DMS53 treated with DMSO at 0.1 percent for 48 hours (cell line): ENCODE measurements around the gene FGF6.
A peak's percentile ranks its signal among the peaks of the same experiment; 100 is the strongest.
"Not testable (repeated sequence)": the region's sequence is repeated elsewhere in the genome, so short reads cannot be mapped to it uniquely, and the experiment has no call there.

ENCODE experiments used
- DNase-seq: peaks from one replicate; lab custom pipeline; 2025; ENCODE audit not compliant: unreplicated experiment; lab: John Stamatoyannopoulos, UW

The FGF6 gene, protein sequence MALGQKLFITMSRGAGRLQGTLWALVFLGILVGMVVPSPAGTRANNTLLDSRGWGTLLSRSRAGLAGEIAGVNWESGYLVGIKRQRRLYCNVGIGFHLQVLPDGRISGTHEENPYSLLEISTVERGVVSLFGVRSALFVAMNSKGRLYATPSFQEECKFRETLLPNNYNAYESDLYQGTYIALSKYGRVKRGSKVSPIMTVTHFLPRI

DNA sequence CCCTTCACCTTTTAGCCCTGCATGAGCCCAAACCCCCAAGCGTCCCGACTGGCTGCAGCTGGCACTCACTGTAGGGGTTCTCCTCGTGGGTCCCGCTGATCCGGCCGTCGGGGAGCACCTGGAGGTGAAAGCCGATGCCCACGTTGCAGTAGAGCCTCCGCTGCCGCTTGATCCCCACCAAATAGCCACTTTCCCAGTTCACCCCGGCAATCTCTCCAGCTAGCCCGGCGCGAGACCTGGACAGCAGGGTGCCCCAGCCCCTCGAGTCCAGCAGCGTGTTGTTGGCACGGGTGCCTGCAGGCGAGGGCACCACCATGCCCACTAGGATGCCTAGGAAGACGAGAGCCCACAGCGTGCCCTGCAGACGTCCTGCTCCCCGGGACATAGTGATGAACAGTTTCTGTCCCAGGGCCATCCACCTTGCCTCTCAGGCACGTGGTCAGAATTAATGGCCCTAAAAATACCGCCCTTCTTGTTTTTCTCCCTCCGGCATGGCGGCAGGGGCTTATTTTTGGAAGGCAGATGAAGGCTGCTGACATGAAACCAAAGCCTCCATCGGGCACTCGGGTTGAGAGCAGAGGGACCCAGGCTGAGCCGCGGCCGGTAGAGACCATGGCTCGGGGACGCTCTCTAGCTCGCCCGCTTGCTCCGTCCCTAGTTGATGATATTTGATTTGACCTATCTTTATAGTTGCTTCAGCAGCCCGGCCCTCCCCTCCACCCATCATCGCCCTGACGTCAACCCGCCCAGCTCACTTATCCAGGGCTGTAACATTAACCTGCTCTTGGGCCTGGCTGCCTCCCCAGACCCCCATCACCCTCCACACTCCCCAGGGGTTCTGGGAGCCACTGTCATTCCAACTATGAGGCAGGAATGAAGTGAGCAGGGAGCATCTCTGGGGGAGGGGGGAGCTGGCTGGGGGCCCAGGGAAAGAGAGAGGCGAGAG, at the start of gene FGF6:
TSS of gene FGF6 (minus strand) at position 660 of the 946 bp plus-strand sequence. CDS start at position 415, 245 bp downstream.
- no peak for DNase-seq

DNA sequence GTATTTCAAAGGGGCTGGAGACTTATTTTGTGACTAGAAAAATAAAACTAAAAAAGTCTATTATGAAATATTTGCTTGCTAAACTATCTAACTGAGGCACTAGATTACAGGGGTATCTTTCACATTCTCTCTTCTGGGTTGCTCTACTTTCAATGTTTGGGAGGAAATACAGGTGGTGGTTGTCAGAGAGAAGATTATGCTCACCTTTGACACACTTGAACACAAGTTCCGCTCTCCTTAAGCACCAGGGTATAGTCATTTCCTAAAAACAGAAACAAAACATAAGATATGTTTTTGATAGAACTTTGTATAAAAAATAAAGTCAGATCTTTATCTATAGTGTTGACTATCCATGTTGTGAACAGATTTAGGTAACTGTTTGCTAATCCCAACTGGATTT, 45.4 kb upstream of the FGF6 start:
- DNase-seq = no peak

DNA sequence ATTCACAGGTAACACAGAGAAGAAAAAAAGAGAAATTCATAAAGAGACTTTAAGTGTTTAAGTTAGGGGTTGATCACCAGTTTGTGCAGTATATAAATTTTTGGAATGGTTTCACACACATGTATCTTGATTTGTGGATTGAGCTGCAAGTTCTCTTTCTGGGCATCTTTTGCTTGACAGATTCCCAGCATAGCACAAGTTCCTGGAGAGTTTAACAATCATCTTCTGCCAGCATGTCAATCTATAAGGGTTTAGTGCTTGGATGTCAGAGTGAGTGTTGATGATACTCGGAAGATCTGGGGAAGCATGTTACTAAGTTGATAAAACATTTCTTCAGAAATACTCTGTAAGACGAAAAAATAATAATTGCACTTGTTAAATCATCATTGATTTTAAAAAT, 43.9 kb upstream of the FGF6 start:
- DNase-seq = no peak

DNA sequence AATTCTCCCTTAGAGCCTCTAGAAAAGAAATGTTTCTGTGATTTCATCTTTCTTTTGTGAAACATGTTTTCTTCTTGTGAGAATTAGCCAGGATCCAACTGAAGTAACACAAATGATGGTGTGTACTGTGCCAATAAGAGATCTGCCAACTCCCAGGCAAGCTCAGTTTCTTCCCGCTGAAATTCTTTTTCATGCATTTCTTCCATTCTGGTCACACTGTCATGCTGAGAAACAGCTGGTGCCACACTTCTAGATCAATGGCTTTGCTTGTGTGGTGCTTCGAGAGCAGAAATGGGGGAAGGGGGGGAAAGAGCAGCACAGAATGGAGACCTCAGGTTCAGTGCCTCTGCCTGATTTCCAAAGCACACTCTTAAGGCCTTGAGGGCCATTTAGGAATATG, 41.4 kb upstream of the FGF6 start:
- no peak for DNase-seq

DNA sequence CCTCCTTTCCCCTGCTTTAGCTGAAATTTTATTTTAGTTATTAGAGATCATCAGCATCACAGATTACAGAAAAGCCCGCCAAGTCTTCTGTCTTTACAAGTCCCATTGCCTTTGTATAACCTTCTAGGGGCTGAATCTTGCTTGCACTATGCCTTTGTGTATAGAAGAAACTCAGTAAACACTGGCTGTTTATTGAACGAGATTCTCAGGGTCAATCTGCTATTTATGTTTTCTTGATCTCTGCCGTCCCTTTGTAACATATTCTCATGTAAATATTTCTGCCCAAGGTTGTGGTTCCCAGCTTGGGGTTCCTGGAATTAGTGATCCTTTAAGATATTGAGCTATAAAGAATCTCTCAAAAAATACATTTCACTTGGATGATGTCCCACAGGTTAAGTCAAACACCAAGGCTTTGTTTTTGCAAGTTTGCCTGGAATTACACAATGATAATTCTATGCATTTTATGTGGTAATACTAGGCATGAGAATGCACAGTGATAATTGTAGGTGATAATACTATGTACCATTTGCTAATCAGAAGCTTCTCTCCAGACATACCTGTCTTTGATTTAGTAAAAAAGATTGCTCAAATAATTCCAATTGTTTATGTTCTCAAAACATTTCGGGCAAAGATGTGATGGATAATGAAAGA, 40.6 kb upstream of the FGF6 start:
- peak; percentile 91 for DNase-seq

DNA sequence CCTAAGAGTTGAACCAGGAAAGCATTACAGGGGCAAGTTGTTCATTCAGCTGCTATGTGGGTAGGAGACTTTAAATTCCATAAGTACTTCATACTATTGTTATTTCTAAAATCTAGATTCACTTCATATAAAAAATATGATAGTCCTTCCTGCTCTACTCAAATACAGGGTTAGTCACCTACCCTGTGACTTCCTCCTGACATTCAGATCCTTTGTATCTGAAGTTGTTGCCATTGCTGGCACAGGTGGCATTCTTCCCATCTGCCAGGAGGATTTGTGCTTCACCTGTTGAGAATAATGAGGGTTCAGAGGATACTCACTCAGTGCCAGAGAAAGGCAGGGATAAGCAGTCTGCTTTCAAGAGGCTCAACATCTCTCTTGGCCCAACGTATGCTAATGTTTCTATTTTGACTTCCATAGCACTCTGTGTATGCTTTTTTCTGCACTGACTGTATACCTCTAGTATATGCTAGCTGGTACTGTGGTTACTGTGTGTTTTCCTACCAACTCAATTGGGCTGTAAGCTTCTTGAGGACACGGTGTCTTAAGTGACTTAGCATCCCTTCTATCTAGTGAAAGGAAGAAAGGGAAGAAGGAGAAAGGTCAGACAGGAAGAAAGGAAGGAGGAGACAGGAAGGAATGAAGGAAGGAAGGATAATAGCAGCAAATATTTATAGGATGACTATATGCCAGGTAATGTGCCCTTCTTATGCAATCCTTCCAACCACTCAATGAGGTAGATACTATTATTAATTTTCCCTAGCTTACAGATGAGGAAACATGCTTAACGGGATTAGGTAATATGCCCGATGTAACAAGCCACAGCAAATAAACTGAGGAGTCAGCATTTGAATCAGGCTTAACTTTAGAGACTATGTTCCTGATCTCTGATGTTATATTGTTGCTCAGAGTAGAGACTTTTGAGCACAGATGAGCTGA, 38.5 kb upstream of the FGF6 start:
- DNase-seq = peak; percentile 100

DNA sequence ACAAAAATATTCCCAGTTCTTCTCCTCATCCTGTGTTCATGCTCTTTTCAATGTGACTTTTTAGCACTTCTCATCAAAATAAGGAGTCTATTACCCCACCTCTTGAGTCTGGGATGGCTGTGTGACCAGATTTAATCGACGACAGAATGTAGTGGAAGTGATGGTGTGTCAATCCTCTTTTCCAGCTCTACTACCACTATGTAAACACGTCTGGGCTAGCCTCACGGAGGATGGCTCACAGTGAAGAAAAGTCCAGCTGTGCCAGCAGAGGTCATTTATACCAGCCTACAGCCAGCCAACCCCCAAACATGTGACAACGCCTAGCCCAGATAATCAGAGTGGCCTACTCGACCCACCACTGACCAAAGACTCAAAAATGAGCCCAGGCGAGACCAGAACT, 37.3 kb upstream of the FGF6 start:
- no peak for DNase-seq

DNA sequence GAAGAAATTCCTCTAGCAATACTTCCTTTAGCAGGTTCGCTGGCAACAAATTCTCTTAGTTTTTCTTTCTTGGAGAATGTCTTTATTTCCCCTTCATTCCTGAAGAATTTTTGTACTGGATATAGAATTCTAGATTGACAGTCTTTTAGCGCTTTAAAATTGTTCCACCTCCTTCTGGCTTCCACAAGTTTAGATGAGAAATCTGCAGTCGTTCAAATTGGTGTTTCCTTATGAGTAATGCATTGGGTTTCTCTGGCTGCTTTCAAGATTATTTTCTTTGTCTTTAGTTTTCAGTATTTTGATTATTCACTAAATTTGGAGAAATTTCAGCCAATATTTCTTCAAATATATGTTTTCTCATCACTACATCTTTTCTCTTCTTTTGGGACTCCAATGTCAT, 33.3 kb upstream of the FGF6 start:
- peak; percentile 77 for DNase-seq

DNA sequence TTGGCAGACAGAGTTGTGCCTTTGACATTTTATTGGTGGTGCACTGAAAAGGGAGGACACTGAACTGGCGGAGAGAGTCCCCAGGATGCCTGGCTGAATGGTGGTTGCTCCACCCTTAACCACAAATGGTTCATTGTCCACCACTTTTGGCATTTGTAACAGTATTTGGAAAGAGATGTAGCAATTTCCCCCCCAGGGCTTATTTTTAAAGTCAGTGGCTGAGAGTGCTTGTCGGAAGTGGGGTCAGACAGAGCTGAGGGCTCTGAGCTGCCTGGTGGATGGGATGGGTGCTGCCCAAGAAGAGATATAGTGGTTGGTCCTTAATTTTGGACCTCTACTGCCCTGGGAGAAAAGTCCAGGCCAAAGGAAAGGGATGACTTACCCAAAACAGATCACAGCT, 31.5 kb upstream of the FGF6 start:
- no peak for DNase-seq

DNA sequence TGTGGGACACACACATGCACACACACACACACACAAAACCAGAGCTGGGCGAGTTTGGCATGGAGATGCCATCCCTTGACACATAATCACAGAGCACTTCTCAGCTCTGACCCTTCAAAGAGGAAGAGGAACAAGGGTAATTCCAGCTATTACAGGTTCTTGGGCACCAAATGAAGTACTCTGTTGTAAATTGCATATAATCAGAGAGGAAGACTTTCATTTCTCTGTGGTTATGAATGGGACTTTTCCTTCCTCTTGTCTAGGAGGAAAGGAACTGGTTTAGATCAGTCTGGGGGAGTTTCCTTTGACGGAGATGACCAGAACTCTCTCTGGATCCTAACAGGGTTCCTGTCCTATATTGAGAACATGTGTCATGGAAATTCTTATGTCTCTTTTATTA, 26.4 kb upstream of the FGF6 start:
- DNase-seq = no peak

DNA sequence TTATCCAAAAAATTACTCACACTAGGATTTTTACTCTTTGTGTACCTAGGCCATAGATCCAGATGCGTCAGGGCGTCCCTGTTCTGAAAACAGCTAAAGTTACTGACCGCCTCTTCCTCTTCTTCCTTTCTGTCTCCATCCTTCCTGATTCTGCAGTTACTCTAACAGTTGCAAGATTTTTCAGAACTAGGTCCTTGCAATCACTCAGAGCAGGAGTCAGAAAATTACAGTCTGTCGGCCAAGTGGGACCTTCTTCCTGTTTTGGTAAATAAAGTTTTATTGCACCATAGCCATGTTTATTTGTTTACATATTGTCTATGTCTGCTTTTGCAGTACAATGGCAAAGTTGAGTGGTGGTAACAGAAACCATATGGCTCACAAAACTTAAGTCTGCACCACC, 25.6 kb upstream of the FGF6 start:
- DNase-seq = no peak

DNA sequence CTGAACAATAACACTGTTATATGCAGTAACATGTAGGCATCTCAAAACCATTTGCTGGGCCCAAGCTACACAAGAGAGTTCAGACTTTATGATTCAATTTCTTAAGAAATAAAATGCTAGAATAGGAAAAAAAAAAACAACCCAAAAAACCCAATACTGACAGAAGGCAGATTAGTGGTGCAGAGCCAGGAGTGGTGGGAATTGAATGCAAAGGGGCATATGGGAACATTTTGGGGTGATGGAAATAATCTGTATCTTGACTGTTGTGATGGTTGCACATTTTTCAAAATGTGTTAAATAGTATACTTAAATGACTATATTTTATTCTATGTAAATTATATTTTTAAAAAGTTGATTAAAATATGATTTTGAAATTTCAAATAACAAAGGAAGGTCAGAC, 23.4 kb upstream of the FGF6 start:
- no peak for DNase-seq

DNA sequence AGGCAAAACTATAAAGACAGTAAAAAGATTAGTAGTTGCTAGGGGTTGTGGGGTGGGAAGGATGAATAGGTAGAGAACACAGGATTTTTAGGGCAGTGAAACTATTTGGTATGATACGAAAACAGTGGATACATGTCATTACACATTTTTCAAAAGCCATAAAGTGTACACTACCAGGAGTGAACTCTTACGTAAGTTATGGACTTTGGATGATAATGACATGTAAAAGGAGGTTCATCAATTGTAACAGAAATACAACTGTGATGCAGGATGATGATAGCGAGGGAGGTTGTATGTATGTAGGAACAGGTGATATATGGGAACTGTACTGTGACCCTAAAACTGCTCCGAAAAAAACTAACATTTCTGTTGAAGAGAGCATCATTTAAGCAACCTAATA, 15.1 kb upstream of the FGF6 start:
- no peak for DNase-seq

DNA sequence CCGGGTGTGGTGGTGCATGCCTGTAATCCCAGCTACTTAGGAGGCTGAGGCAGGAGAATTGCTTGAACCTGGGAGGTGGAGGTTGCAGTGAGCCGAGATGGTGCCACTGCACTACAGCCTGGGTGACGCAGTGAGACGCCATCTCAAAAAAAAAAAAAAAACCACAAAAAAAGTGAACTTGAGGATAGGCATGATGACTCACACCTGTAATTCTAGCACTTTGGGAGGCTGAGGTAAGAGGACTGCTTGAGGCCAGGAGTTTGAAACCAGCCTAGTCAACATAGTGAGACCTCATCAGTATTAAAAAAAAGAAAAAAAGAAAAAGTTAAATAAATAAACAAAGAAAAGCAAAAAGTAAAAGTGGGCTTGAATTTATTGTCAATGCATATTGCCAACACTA, 10.2 kb upstream of the FGF6 start:
- DNase-seq = not testable (repeated sequence)

DNA sequence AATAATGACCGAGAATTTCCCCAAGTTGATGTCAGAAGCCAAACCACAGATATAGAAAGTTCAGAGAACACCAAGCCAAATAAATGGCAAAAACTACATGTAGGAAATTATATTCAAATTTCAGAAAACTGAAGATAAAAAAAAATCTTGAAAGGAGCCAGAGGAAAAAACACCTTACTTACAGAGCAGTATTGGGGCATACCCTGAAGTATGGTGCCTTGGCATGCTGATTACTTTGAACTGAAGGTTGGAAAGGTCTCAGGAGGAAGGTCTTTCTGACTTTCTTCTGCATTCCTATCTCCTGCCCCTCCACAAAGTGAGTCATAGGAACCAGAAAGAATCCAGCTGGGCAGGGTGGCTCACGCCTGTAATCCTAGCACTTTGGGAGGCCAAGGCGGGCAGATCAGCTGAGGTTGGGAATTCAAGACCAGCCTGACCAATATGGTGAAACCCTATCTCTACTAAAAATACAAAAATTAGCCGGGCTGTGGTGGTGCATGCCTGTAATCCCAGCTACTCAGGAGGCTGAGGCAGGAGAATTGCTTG, 8.8 kb upstream of the FGF6 start:
- DNase-seq = no peak

DNA sequence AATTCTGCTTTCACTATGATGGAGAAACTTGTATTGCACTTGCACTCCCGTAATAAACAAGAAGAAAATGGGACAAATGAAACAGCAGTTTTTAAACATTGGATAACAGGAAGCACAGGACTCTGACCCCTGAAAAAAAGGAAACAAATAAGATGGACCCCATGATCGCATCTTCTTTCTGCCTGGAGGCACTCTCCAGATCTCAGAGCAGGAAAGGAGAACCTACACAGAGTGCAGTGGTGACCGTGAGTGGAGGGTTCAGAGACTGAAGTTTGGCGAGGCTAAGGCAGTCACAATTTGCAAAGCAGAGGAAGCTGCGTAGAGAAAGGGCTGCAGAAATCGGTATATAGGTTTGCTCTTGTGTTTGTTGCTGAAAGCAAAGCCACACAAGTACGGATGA, 6.1 kb upstream of the FGF6 start:
- no peak for DNase-seq

DNA sequence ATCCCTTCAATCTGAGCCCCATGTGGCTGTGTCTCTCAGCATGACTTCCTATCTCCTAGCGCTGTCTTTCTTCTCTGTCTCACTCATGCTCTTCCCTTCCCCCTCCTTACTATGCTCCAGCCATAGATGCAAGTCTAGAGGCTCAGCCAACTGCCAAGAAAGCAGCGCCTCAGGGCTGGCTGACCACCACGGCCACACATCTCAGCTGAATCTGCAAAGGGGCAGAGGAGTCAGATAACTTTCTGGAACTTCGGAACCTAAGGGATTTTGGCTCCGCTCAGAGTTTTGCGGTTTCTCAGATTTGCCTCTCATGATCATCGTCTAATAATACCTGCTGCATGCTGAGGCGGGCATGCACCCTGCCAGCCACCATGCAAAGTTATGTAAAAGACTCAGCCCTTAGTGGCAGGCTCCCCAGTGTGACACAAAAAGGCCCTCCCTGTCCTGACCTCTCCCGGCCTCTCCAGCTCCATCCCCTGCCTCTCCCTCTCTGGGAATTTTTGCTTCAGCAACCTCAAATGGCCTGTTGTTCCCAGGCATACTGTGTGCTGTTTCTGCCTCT, 5.0 kb upstream of the FGF6 start:
- no peak for DNase-seq

DNA sequence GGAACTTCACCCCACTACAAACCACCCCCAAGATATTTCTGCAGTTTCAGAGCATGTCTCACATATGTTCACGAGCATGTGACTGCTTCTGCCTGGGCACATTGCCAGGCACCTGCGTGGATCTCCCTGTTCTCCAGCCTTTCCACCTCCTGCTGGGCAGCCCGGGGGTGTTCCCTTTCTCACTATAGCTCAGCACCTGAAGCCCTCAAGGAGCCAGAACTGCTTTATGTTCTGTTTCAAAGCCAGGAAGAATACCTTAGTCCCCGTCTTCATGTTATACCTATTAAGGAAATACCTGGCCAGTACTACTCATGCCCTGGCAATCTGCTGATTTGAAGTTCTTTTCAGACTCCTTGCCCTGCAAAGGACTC, 4.2 kb upstream of the FGF6 start:
- DNase-seq = peak; percentile 96

DNA sequence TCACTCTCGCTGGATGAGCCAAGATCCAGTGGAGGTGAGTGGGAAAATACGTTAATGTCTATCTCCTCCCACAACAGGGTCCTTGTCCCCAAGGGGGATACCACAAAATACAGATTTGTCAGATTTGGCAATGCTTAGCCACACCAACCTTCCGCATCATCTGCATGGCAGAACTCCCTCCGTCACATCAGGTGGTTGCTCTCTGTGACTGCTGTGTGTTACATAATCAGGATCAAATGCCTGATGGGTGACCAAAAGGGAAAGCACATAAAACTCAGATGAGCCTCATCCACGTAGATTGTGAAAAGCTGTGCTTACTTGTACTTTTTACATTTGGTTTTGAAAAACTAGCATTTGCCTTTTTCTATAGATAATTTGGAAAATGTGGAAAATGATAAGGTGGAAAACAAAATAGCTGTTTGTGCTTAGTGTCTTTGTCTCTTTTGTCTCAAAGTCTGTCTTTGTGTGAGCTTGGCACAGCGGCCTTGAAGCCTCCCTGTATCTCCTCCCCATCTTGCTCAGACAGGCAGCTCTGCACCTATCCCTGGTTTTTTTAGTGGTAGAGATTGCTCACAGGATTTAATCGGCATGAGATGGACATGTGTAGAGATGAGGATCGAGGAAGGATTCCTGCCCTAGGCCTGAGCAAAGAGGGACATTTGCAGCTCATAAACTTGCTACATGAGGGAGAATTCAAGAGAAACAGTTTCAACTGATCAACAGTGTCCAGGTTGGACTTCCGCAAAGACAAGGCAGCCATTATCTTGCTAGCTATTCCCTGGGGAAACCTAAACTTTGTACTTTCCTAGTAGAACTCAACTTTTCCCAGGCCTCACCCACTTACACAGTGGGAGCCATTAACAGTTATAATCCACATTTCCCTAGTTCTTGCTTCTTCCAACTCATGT, 3.6 kb upstream of the FGF6 start:
- no peak for DNase-seq
